GM12878 (cell line): ENCODE measurements around the gene KCNG3. TPM values are rescaled to one million over a fixed set of nuclear protein-coding genes. Genes with fewer than 3 reads are reported as not detected.

Experiments used
- ATAC-seq: fragments of 200-7000 bp; cut with Tn5 transposase; 3 replicates; pipeline ENCODE4 v1.9.1; 2020; ENCODE audit warnings: mild to moderate bottlenecking, moderate library complexity
- BruUV-seq: library from RNA; stranded (reverse); fragments of 400-500 nt; replicated peaks from 2 replicates; lab custom pipeline; 2021; lab: Mats Ljungman, UMichigan
- CTCF ChIA-PET: fragments of 300-600 bp; sonication (Branson Sonifier 250); formaldehyde crosslinking; extraction: SDS; loops from one replicate; lab custom pipeline; 2021; ENCODE audit warnings: inconsistent platforms; lab: Yijun Ruan, JAX
- POLR2A ChIA-PET: fragments of 350-600 bp; formaldehyde crosslinking; extraction: SDS; loops from one replicate; lab custom pipeline; 2021; ENCODE audit warnings: inconsistent platforms; lab: Charles Lee
- RAD21 ChIA-PET: fragments of 300-600 bp; sonication (Branson Sonifier 250); formaldehyde crosslinking; loops from one replicate; lab custom pipeline; 2023; ENCODE audit warnings: antibody characterized with exemption; ENCODE audit not compliant: unreplicated experiment; lab: Charles Lee
- SMC1A ChIA-PET: fragments of 300-600 bp; sonication (Branson Sonifier 250); formaldehyde crosslinking; loops from one replicate; lab custom pipeline; 2023; ENCODE audit not compliant: unreplicated experiment, uncharacterized antibody; lab: Charles Lee
- DNase-seq: peaks from one replicate; pipeline ENCODE4 v3.0.0-alpha.2; 2011; ENCODE audit warnings: low read depth, low spot score
- FAIRE-seq: peaks from 3 replicates; lab custom pipeline; 2011; peaks lifted over from hg19 to GRCh38; lab: Jason Lieb, UNC
- H2AFZ ChIP-seq: 2 replicates; pipeline ENCODE4 v1.6.0; 2011; ENCODE audit warnings: low read depth, low read length, control low read depth; ENCODE audit not compliant: control insufficient read depth
- H3K27ac ChIP-seq: 2 replicates; pipeline ENCODE4 v1.5.1; 2011; ENCODE audit warnings: control low read depth; ENCODE audit not compliant: control insufficient read depth, insufficient read depth
- H3K27me3 ChIP-seq, 2 experiments: replicated peaks in 1 of 2; 2 replicates each; pipeline versions ENCODE4 v1.6.0 to v1.6.1; 2011; ENCODE audit warnings: low read length in 1 of 2; ENCODE audit not compliant: control insufficient read depth in 2 of 2, insufficient read depth in 2 of 2
- H3K36me3 ChIP-seq, 2 experiments: 2 replicates each; pipeline ENCODE4 v1.5.1; 2011; ENCODE audit warnings: low read length in 1 of 2; ENCODE audit not compliant: control insufficient read depth in 2 of 2, insufficient read depth in 2 of 2
- H3K4me1 ChIP-seq: 2 replicates; pipeline ENCODE4 v1.6.1; 2011; ENCODE audit warnings: mild to moderate bottlenecking, low read length, moderate library complexity, mixed read lengths; ENCODE audit not compliant: control insufficient read depth, insufficient read depth
- H3K4me2 ChIP-seq: 2 replicates; pipeline ENCODE4 v1.6.0; 2011; ENCODE audit warnings: control low read depth; ENCODE audit not compliant: control insufficient read depth, insufficient read depth
- H3K4me3 ChIP-seq: fragments of 200-600 bp; sonication (generic); 2 replicates; pipeline ENCODE4 v1.5.1; 2016
- H3K79me2 ChIP-seq: 2 replicates; pipeline ENCODE4 v1.6.0; 2011; ENCODE audit warnings: low read length; ENCODE audit not compliant: control insufficient read depth, insufficient read depth
- H3K9ac ChIP-seq: 2 replicates; pipeline ENCODE4 v1.8.0; 2011; ENCODE audit warnings: low read length, control low read depth, mixed read lengths; ENCODE audit not compliant: control insufficient read depth, insufficient read depth
- H3K9me3 ChIP-seq: replicated peaks from 3 replicates; pipeline ENCODE4 v1.5.1; 2011; ENCODE audit warnings: mild to moderate bottlenecking, low read length; ENCODE audit not compliant: control insufficient read depth, insufficient read depth
- H4K20me1 ChIP-seq: 2 replicates; pipeline ENCODE4 v1.6.0; 2011; ENCODE audit not compliant: control insufficient read depth, insufficient read depth
- ATF7 ChIP-seq: fragments of 450-650 bp; IDR thresholded peaks from 2 replicates; pipeline ENCODE4 v1.6.1; 2016; ENCODE audit warnings: low read depth, mild to moderate bottlenecking
- BMI1 ChIP-seq: fragments of 450-650 bp; IDR thresholded peaks from 2 replicates; pipeline ENCODE4 v1.6.1; 2016; ENCODE audit warnings: mild to moderate bottlenecking, moderate library complexity, borderline replicate concordance
- CEBPZ ChIP-seq: fragments of 150-350 bp; IDR thresholded peaks from 2 replicates; pipeline ENCODE4 v1.6.1; 2016; ENCODE audit warnings: low read depth, low read length
- EP300 ChIP-seq, 2 experiments: fragments of 150-350 bp in 1 of 2; IDR thresholded peaks; 2 replicates each; pipeline ENCODE4 v1.6.1; 2011 to 2012; ENCODE audit warnings: low read depth in 2 of 2, low read length in 2 of 2, borderline replicate concordance in 1 of 2, improper control_type of control experiment in 1 of 2, inconsistent platforms in 1 of 2; ENCODE audit not compliant: control insufficient read depth in 1 of 2
- ESRRA ChIP-seq: IDR thresholded peaks from 2 replicates; pipeline ENCODE4 v1.6.1; 2012; ENCODE audit warnings: mild to moderate bottlenecking, low read length, improper control_type of control experiment
- LARP7 ChIP-seq: fragments of 450-650 bp; IDR thresholded peaks from 2 replicates; pipeline ENCODE4 v1.6.1; 2017; ENCODE audit warnings: mild to moderate bottlenecking
- NFYA ChIP-seq: IDR thresholded peaks from 2 replicates; pipeline ENCODE4 v1.6.1; 2011; ENCODE audit warnings: low read depth, mild to moderate bottlenecking, low read length, improper control_type of control experiment, borderline replicate concordance
- PML ChIP-seq: IDR thresholded peaks from 2 replicates; pipeline ENCODE4 v1.6.1; 2012; ENCODE audit warnings: low read length, inconsistent platforms
- SREBF1 ChIP-seq: IDR thresholded peaks from 2 replicates; pipeline ENCODE4 v1.6.1; 2012; ENCODE audit warnings: mild to moderate bottlenecking, low read length
- TCF12 ChIP-seq: IDR thresholded peaks from 2 replicates; pipeline ENCODE4 v1.6.1; 2011; ENCODE audit warnings: low read depth, mild to moderate bottlenecking, low read length
- YBX1 ChIP-seq: fragments of 450-650 bp; IDR thresholded peaks from 2 replicates; pipeline ENCODE4 v1.6.1; 2016; ENCODE audit warnings: antibody characterized with exemption
- ZBTB11 ChIP-seq: fragments of 450-650 bp; formaldehyde crosslinking; IDR thresholded peaks from 2 replicates; pipeline ENCODE4 v1.5.0; 2022; ENCODE audit warnings: mild to moderate bottlenecking, missing genetic modification characterization
- ZNF24 ChIP-seq: fragments of 450-650 bp; IDR thresholded peaks from 2 replicates; pipeline ENCODE4 v1.6.1; 2017; ENCODE audit warnings: antibody characterized with exemption, mild to moderate bottlenecking
- WGBS: methylation state at CpG from one replicate; pipeline ENCODE4 v1.1.6; 2016; ENCODE audit warnings: low lambda C conversion rate; ENCODE audit not compliant: insufficient replicate concordance, insufficient coverage; ENCODE audit errors: missing lambda C conversion rate; 5-methylcytosine and 5-hydroxymethylcytosine counted together
- in situ Hi-C: fragments of 300-500 bp; cut with MboI; formaldehyde crosslinking; loops from 9 replicates; pipeline ENCODE4 v1.14.3; 2018; ENCODE audit warnings: mixed read lengths
- intact Hi-C: fragments of 100-400 bp; cut with micrococcal nuclease; formaldehyde crosslinking; loops from one replicate; pipeline ENCODE4 v1.14.2; 2022; ENCODE audit not compliant: unreplicated experiment
- polyA plus RNA-seq, 11 experiments: library from polyadenylated mRNA; depleted of rRNA in 4 of 11; unstranded in 6 of 11; stranded (reverse) in 5 of 11; fragments of >200 nt; fragmentation: Nextera tagmentation in 4 of 11; fragmentation: Illumina TruSeq in 1 of 11; extraction: Ambion mirVana in 4 of 11; extraction: Trizol in 1 of 11; gene quantifications; 1 replicate in 1 of 11; 2 replicates in 10 of 11; pipeline versions ENCODE4 v1.2.1 to v1.2.3, GENCODE V29; 2011 to 2016; ENCODE audit warnings: inconsistent platforms in 2 of 11, missing spikeins in 2 of 11, low read depth in 1 of 11
- total RNA-seq, 4 experiments: library from RNA; depleted of rRNA in 3 of 4; stranded (reverse); fragments of >200 nt in 3 of 4; fragmentation: Illumina TruSeq in 1 of 4; extraction: Trizol in 1 of 4; gene quantifications; 2 replicates each; pipeline versions ENCODE4 v1.2.1 to v1.2.3, GENCODE V29; 2013 to 2021

The KCNG3 gene
- total and polyA plus RNA-seq, 10 of the 15 experiments (the other 5 are each of a cell fraction or from before 2014, with no cell fraction given) = 0.01 to 0.06 (median 0.04) TPM; not detected in 4

- TF ChIP-seq CEBPZ = no peak
- no peak for TF ChIP-seq NFYA
- no peak for TF ChIP-seq TCF12
- no peak for TF ChIP-seq ATF7
These were observed 37.5 kb downstream of the KCNG3 start (continued) for GRCh38 chr2:42456126-42456839.

GRCh38 chr2:42452545-42452944, 41.2 kb downstream of the KCNG3 start:
- RAD21 ChIA-PET = no interaction called here
- TF ChIP-seq SREBF1 (no peak), BMI1 (no peak), PML (no peak), ESRRA (no peak), LARP7 (no peak), EP300 (IDR thresholded peaks at IDR 0.05; ENCODE audit: borderline replicate concordance in 1 of 2, control insufficient read depth in 1 of 2, low read depth in 2 of 2, low read length in 2 of 2) (no peak), CEBPZ (no peak), YBX1 (no peak), ZNF24 (no peak), ZBTB11 (CRISPR knock-in tag) (no peak)

More at GRCh38 chr2:42452545-42452944, 41.2 kb downstream of the KCNG3 start:
- ATAC-seq (no peak), FAIRE-seq (no peak), DNase-seq (no peak)
- WGBS = 14% methylated on average over 1 of the region's 2 CpGs
- no TSS peak for BruUV-seq
- no peaks in the 10 kb centered on the region for H3K9me3 ChIP-seq
- no peak overlapping the region for H3K4me2 ChIP-seq
- in situ Hi-C loops = no loop called here
- no peaks in the 10 kb centered on the region for H3K79me2 ChIP-seq
- SMC1A ChIA-PET = no interaction called here
- H2AFZ ChIP-seq = no peak overlapping the region
- intact Hi-C loops = no loop called here
- no peak overlapping the region for H3K4me3 ChIP-seq
- POLR2A ChIA-PET = no interaction called here
- H3K27me3 ChIP-seq = no peaks in the 10 kb centered on the region
- H4K20me1 ChIP-seq = no peaks in the 10 kb centered on the region
- no peak overlapping the region for H3K27ac ChIP-seq
- H3K36me3 ChIP-seq = no peaks in the 10 kb centered on the region
- no peaks in the 10 kb centered on the region for H3K4me1 ChIP-seq
- no peak overlapping the region for H3K9ac ChIP-seq
- CTCF ChIA-PET = no interaction called here
